IPS DF 6.9 (cell line): ENCODE data around the gene IRAK1.

Experiments
- DNase-seq: peaks from one replicate; pipeline ENCODE4 v3.0.0-alpha.2; 2013; ENCODE audit warnings: low read depth, low spot score
- H3K27ac ChIP-seq: one replicate; pipeline ENCODE4 v1.5.1; 2013; ENCODE audit warnings: low read length, control low read depth
- H3K27me3 ChIP-seq: 2 replicates; pipeline ENCODE4 v1.6.1; 2013; ENCODE audit warnings: mild to moderate bottlenecking, low read length; ENCODE audit not compliant: control insufficient read depth, insufficient read depth
- H3K36me3 ChIP-seq: 2 replicates; pipeline ENCODE4 v1.6.1; 2013; ENCODE audit warnings: low read length; ENCODE audit not compliant: control insufficient read depth, insufficient read depth
- H3K4me1 ChIP-seq: 2 replicates; pipeline ENCODE4 v1.6.1; 2013; ENCODE audit warnings: low read length; ENCODE audit not compliant: control insufficient read depth, insufficient read depth
- H3K4me3 ChIP-seq: 2 replicates; pipeline ENCODE4 v1.5.1; 2013; ENCODE audit warnings: mild to moderate bottlenecking, low read length
- H3K9me3 ChIP-seq: 2 replicates; pipeline ENCODE4 v1.6.1; 2013; ENCODE audit warnings: low read length, inconsistent platforms; ENCODE audit not compliant: control insufficient read depth, insufficient read depth
- WGBS: extraction: QIAGEN DNeasy Blood & Tissue Kit; methylation state at CpG from one replicate; pipeline ENCODE4 v1.1.7; 2013; ENCODE audit warnings: mixed read lengths, missing lambda C conversion rate; ENCODE audit not compliant: insufficient read length, insufficient coverage; 5-methylcytosine and 5-hydroxymethylcytosine counted together

IRAK1 gene

GRCh38 chrX:154051201-154051810 lies 31.6 kb upstream of the IRAK1 start:
- H3K36me3 ChIP-seq, result no peaks in the 10 kb centered on the region
- no CpG with 5 or more reads among the region's 8 CpGs for WGBS
- no peak overlapping the region for H3K27ac ChIP-seq
- no peaks in the 10 kb centered on the region for H3K4me1 ChIP-seq
- no peaks in the 10 kb centered on the region for H3K9me3 ChIP-seq
- no peaks in the 10 kb centered on the region for H3K27me3 ChIP-seq
- DNase-seq, result no peak
- H3K4me3 ChIP-seq, result no peak overlapping the region

GRCh38 chrX:154050113-154050495 lies 30.4 kb upstream of the IRAK1 start:
- WGBS, result no CpG with 5 or more reads among the region's 7 CpGs
- no peak overlapping the region for H3K27ac ChIP-seq
- no peak for DNase-seq
- no peaks in the 10 kb centered on the region for H3K4me1 ChIP-seq
- H3K9me3 ChIP-seq, result no peaks in the 10 kb centered on the region
- H3K27me3 ChIP-seq, result no peaks in the 10 kb centered on the region
- H3K4me3 ChIP-seq, result no peak overlapping the region
- no peaks in the 10 kb centered on the region for H3K36me3 ChIP-seq

GRCh38 chrX:154049209-154050112 lies 29.8 kb upstream of the IRAK1 start:
- WGBS, result no CpG with 5 or more reads among the region's 13 CpGs

GRCh38 chrX:154048398-154048797 lies 28.7 kb upstream of the IRAK1 start:
- no peak for DNase-seq
- no CpG with 5 or more reads among the region's 11 CpGs for WGBS
- no peaks in the 10 kb centered on the region for H3K4me1 ChIP-seq
- H3K36me3 ChIP-seq, result no peaks in the 10 kb centered on the region
- H3K27ac ChIP-seq, result no peak overlapping the region
- H3K4me3 ChIP-seq, result no peak overlapping the region
- H3K27me3 ChIP-seq, result no peaks in the 10 kb centered on the region
- H3K9me3 ChIP-seq, result no peaks in the 10 kb centered on the region

More at GRCh38 chrX:154049209-154050112, 29.8 kb upstream of the IRAK1 start:
- Histone ChIP-seq H3K27me3 (no peaks in the 10 kb centered on the region), H3K4me1 (no peaks in the 10 kb centered on the region), H3K4me3 (no peak overlapping the region), H3K27ac (no peak overlapping the region), H3K36me3 (no peaks in the 10 kb centered on the region), H3K9me3 (no peaks in the 10 kb centered on the region)
- DNase-seq, result no peak

- Histone ChIP-seq H3K27ac (no peak overlapping the region), H3K36me3 (no peaks in the 10 kb centered on the region), H3K9me3 (no peaks in the 10 kb centered on the region), H3K4me3 (no peak overlapping the region), H3K27me3 (no peaks in the 10 kb centered on the region), H3K4me1 (no peaks in the 10 kb centered on the region)
- no CpG with 5 or more reads among the region's 4 CpGs for WGBS
- DNase-seq, result no peak
Measured at GRCh38 chrX:154046940-154047610, 27.4 kb upstream of the IRAK1 start.

- no peaks in the 10 kb centered on the region for H3K36me3 ChIP-seq
- H3K4me3 ChIP-seq, result no peak overlapping the region
- WGBS, result no CpG with 5 or more reads among the region's 10 CpGs
- no peaks in the 10 kb centered on the region for H3K27me3 ChIP-seq
- H3K27ac ChIP-seq, result no peak overlapping the region
- H3K9me3 ChIP-seq, result no peaks in the 10 kb centered on the region
- H3K4me1 ChIP-seq, result peaks cover 2% of the 10 kb centered on the region; the same call in 1 of the 2 replicates
- no peak for DNase-seq
Measured at GRCh38 chrX:154046031-154046781, 26.5 kb upstream of the IRAK1 start.

- H3K4me1 ChIP-seq, result peaks cover 3% of the 10 kb centered on the region; the same call in 1 of the 2 replicates
- no peak overlapping the region for H3K4me3 ChIP-seq
- WGBS, result no CpG with 5 or more reads among the region's 6 CpGs
- H3K9me3 ChIP-seq, result no peaks in the 10 kb centered on the region
- no peaks in the 10 kb centered on the region for H3K36me3 ChIP-seq
- no peak overlapping the region for H3K27ac ChIP-seq
- DNase-seq, result no peak
- no peaks in the 10 kb centered on the region for H3K27me3 ChIP-seq
Measured at GRCh38 chrX:154044091-154044490, 24.4 kb upstream of the IRAK1 start.

- no peaks in the 10 kb centered on the region for H3K27me3 ChIP-seq
- H3K4me3 ChIP-seq, result no peak overlapping the region
- H3K36me3 ChIP-seq, result no peaks in the 10 kb centered on the region
- WGBS, result no CpG with 5 or more reads among the region's 5 CpGs
- no peak for DNase-seq
- H3K9me3 ChIP-seq, result no peaks in the 10 kb centered on the region
- no peak overlapping the region for H3K27ac ChIP-seq
- peaks cover 3% of the 10 kb centered on the region; the same call in 1 of the 2 replicates for H3K4me1 ChIP-seq
Measured at GRCh38 chrX:154043003-154043763, 23.5 kb upstream of the IRAK1 start.

GRCh38 chrX:154040863-154041262 lies 21.2 kb upstream of the IRAK1 start:
- DNase-seq, result no peak
- Histone ChIP-seq H3K9me3 (no peaks in the 10 kb centered on the region), H3K27me3 (no peaks in the 10 kb centered on the region), H3K36me3 (no peaks in the 10 kb centered on the region), H3K4me3 (no peak overlapping the region), H3K27ac (no peak overlapping the region), H3K4me1 (peaks cover 3% of the 10 kb centered on the region; the same call in 1 of the 2 replicates)
- no CpG with 5 or more reads among the region's 13 CpGs for WGBS
